H9 (cell line): ENCODE data around the gene SERTAD2. TPM values are rescaled to one million over a fixed set of nuclear protein-coding genes. Genes with fewer than 3 reads are reported as not detected.

Experiments used
- DNase-seq: peaks from one replicate; pipeline ENCODE4 v3.0.0-alpha.2; 2017
- H2AFZ ChIP-seq: one replicate; pipeline ENCODE4 v1.6.1; 2013; ENCODE audit warnings: mild to moderate bottlenecking, low read length, control low read depth, moderate library complexity
- H2AK5ac ChIP-seq: 2 replicates; pipeline ENCODE4 v1.6.1; 2013; ENCODE audit warnings: low read length, control low read depth, mixed read lengths; ENCODE audit not compliant: insufficient read length
- H2BK120ac ChIP-seq: one replicate; pipeline ENCODE4 v1.6.1; 2013; ENCODE audit warnings: low read depth, mild to moderate bottlenecking, low read length, control low read depth, inconsistent platforms; ENCODE audit not compliant: poor library complexity, severe bottlenecking
- H2BK12ac ChIP-seq: 2 replicates; pipeline ENCODE4 v1.6.1; 2013; ENCODE audit warnings: low read length, control low read depth, mixed read lengths, low read depth; ENCODE audit not compliant: insufficient read length
- H2BK15ac ChIP-seq: 2 replicates; pipeline ENCODE4 v1.6.1; 2013; ENCODE audit warnings: low read depth, low read length, control low read depth
- H2BK20ac ChIP-seq: one replicate; pipeline ENCODE4 v1.6.1; 2013; ENCODE audit warnings: low read depth, mild to moderate bottlenecking, low read length, control low read depth, inconsistent platforms; ENCODE audit not compliant: poor library complexity, severe bottlenecking
- H2BK5ac ChIP-seq: 2 replicates; pipeline ENCODE4 v1.6.1; 2013; ENCODE audit warnings: low read length, control low read depth, mixed read lengths; ENCODE audit not compliant: insufficient read length
- H3K14ac ChIP-seq: 2 replicates; pipeline ENCODE4 v1.6.1; 2013; ENCODE audit warnings: low read length, control low read depth; ENCODE audit not compliant: insufficient read depth
- H3K18ac ChIP-seq: 2 replicates; pipeline ENCODE4 v1.6.1; 2013; ENCODE audit warnings: low read depth, mild to moderate bottlenecking, mixed read lengths, low read length, control low read depth; ENCODE audit not compliant: insufficient read length
- H3K23ac ChIP-seq: 2 replicates; pipeline ENCODE4 v1.6.1; 2013; ENCODE audit warnings: low read length, control low read depth, mixed read lengths, low read depth; ENCODE audit not compliant: insufficient read length
- H3K23me2 ChIP-seq: 2 replicates; pipeline ENCODE4 v1.6.1; 2013; ENCODE audit warnings: low read depth, mild to moderate bottlenecking, mixed read lengths, low read length, control low read depth; ENCODE audit not compliant: insufficient read length, poor library complexity, severe bottlenecking
- H3K27ac ChIP-seq: 2 replicates; pipeline ENCODE4 v1.5.1; 2013; ENCODE audit warnings: low read length, control low read depth, mixed read lengths, low read depth; ENCODE audit not compliant: insufficient read length
- H3K27me3 ChIP-seq: 2 replicates; pipeline ENCODE4 v1.6.1; 2013; ENCODE audit warnings: low read length, control low read depth, inconsistent platforms; ENCODE audit not compliant: insufficient read depth
- H3K4ac ChIP-seq: 2 replicates; pipeline ENCODE4 v1.6.1; 2013; ENCODE audit warnings: low read depth, mild to moderate bottlenecking, control low read depth, inconsistent platforms, low read length, moderate library complexity
- H3K4me1 ChIP-seq: 2 replicates; pipeline ENCODE4 v1.6.1; 2013; ENCODE audit warnings: low read length, control low read depth, inconsistent platforms; ENCODE audit not compliant: insufficient read depth
- H3K4me2 ChIP-seq: 2 replicates; pipeline ENCODE4 v1.6.1; 2013; ENCODE audit warnings: low read length, control low read depth, mixed read lengths; ENCODE audit not compliant: insufficient read length, insufficient read depth
- H3K56ac ChIP-seq: 2 replicates; pipeline ENCODE4 v1.6.1; 2013; ENCODE audit warnings: low read depth, mild to moderate bottlenecking, mixed read lengths, low read length, control low read depth; ENCODE audit not compliant: insufficient read length
- H3K79me1 ChIP-seq: 2 replicates; pipeline ENCODE4 v1.6.1; 2013; ENCODE audit warnings: low read depth, mild to moderate bottlenecking, moderate library complexity, low read length, control low read depth, inconsistent platforms; ENCODE audit not compliant: insufficient read depth, poor library complexity, severe bottlenecking
- H3K79me2 ChIP-seq: 2 replicates; pipeline ENCODE4 v1.6.1; 2013; ENCODE audit warnings: low read length, control low read depth, inconsistent platforms; ENCODE audit not compliant: insufficient read depth
- H3K9ac ChIP-seq: 2 replicates; pipeline ENCODE4 v1.6.1; 2013; ENCODE audit warnings: low read length, control low read depth, mixed read lengths; ENCODE audit not compliant: insufficient read length; ENCODE audit errors: extremely low read depth
- H3K9me3 ChIP-seq: one replicate; pipeline ENCODE4 v1.6.1; 2013; ENCODE audit warnings: low read depth, low read length, inconsistent platforms; ENCODE audit not compliant: control insufficient read depth
- H3T11ph ChIP-seq: one replicate; pipeline ENCODE4 v1.6.1; 2013; ENCODE audit warnings: mild to moderate bottlenecking, low read length, control low read depth, inconsistent platforms
- H4K20me1 ChIP-seq: one replicate; pipeline ENCODE4 v1.6.1; 2013; ENCODE audit not compliant: control insufficient read depth, insufficient read length, insufficient read depth
- H4K5ac ChIP-seq: 2 replicates; pipeline ENCODE4 v1.6.1; 2013; ENCODE audit warnings: low read depth, mild to moderate bottlenecking, mixed read lengths, low read length, control low read depth; ENCODE audit not compliant: insufficient read length
- H4K8ac ChIP-seq: replicated peaks from 2 replicates; pipeline ENCODE4 v1.6.1; 2013; ENCODE audit warnings: low read length, control low read depth, mixed read lengths, low read depth; ENCODE audit not compliant: insufficient read length
- H4K91ac ChIP-seq: 2 replicates; pipeline ENCODE4 v1.6.1; 2013; ENCODE audit warnings: low read depth, mild to moderate bottlenecking, moderate library complexity, mixed read lengths, low read length, control low read depth; ENCODE audit not compliant: insufficient read length
- H3K27ac Mint-ChIP-seq, 3 experiments: 2 replicates in 2 of 3; 3 replicates in 1 of 3; pipeline ENCODE4 v1.8.0; 2020 to 2021; ENCODE audit warnings: mixed read lengths in 3 of 3, mild to moderate bottlenecking in 1 of 3, moderate library complexity in 1 of 3
- H3K27me3 Mint-ChIP-seq: 2 replicates; pipeline ENCODE4 v1.8.0; 2021; ENCODE audit warnings: low read depth, mild to moderate bottlenecking, moderate library complexity, mixed read lengths
- H3K36me3 Mint-ChIP-seq, 3 experiments: 2 replicates in 2 of 3; 3 replicates in 1 of 3; pipeline ENCODE4 v1.8.0; 2020 to 2021; ENCODE audit warnings: low read depth in 3 of 3, mixed read lengths in 3 of 3; ENCODE audit not compliant: insufficient read depth in 1 of 3
- H3K4me1 Mint-ChIP-seq, 2 experiments: 2 replicates each; pipeline ENCODE4 v1.8.0; 2020; ENCODE audit warnings: mixed read lengths in 2 of 2
- H3K4me3 Mint-ChIP-seq, 2 experiments: 2 replicates in 1 of 2; 3 replicates in 1 of 2; pipeline ENCODE4 v1.8.0; 2020 to 2021; ENCODE audit warnings: mild to moderate bottlenecking in 2 of 2, mixed read lengths in 2 of 2, moderate library complexity in 1 of 2
- H3K9me3 Mint-ChIP-seq, 2 experiments: 2 replicates in 1 of 2; 3 replicates in 1 of 2; pipeline ENCODE4 v1.8.0; 2020; ENCODE audit warnings: mild to moderate bottlenecking in 2 of 2, mixed read lengths in 2 of 2, moderate library complexity in 1 of 2
- CTCF ChIP-seq: fragments of 200-600 bp; sonication (generic); conservative IDR thresholded peaks from 3 replicates; pipeline ENCODE4 v1.8.0; 2021; ENCODE audit warnings: antibody characterized with exemption, mild to moderate bottlenecking
- WGBS: extraction: QIAGEN DNeasy Blood & Tissue Kit; methylation state at CpG from one replicate; pipeline ENCODE4 v1.1.7; 2013; ENCODE audit warnings: missing lambda C conversion rate, low lambda C conversion rate, mixed read lengths; ENCODE audit not compliant: insufficient read length; ENCODE audit errors: extremely low coverage; 5-methylcytosine and 5-hydroxymethylcytosine counted together
- total RNA-seq: library from RNA; stranded (reverse); gene quantifications from 2 replicates; pipeline ENCODE4 v1.2.1, GENCODE V29; 2021

SERTAD2 gene
- total RNA-seq, 1 experiment from 2014 or later, result 3.5 TPM

- Histone ChIP-seq H3K27me3 (no peaks in the 10 kb centered on the region; the same call in 1 of the 2 replicates), H3K79me1 (no peaks in the 10 kb centered on the region), H3K4me2 (no peak overlapping the region), H3K27ac (no peak overlapping the region), H3K4me1 (no peaks in the 10 kb centered on the region; the same call in 1 of the 2 replicates), H4K8ac (no peak overlapping the region), H2BK20ac (no peak overlapping the region), H3K9ac (no peak overlapping the region), H4K91ac (no peak overlapping the region), H4K20me1 (no peaks in the 10 kb centered on the region), H3T11ph (no peak overlapping the region), H3K4ac (no peak overlapping the region), H2AFZ (no peak overlapping the region), H3K9me3 (no peaks in the 10 kb centered on the region), H3K14ac (no peak overlapping the region), H3K79me2 (no peaks in the 10 kb centered on the region), H2BK15ac (no peak overlapping the region), H2BK120ac (no peak overlapping the region), H2BK5ac (no peak overlapping the region), H4K5ac (no peak overlapping the region), H3K56ac (no peak overlapping the region), H3K18ac (no peak overlapping the region), H2BK12ac (no peak overlapping the region), H3K23me2 (no peaks in the 10 kb centered on the region), H3K23ac (no peak overlapping the region), H2AK5ac (no peak overlapping the region)
- Mint-ChIP-seq H3K9me3 (peaks cover 2 to 3% of the 10 kb centered on the region in 2 experiments; a peak in 2 of 5 replicates), H3K4me3 (no peak overlapping the region), H3K4me1 (peaks cover 15 to 19% of the 10 kb centered on the region in 2 experiments), H3K27ac (no peak overlapping the region), H3K27me3 (no peaks in the 10 kb centered on the region; the same call in 1 of the 2 replicates), H3K36me3 (no peaks in the 10 kb centered on the region; a peak in 3 of 7 replicates)
- WGBS, result no CpG with 5 or more reads among the region's 1 CpG
- no peak for TF ChIP-seq CTCF
- no peak for DNase-seq
Measured at GRCh38 chr2:64696636-64697035, 42.9 kb upstream of the SERTAD2 start.
